Upper lobe of left lung (tissue), 4 donors: ENCODE results near the gene CYTH3.

Experiments used
- CTCF ChIP-seq, 6 experiments: fragments of 450-650 bp in 4 of 6; fragments of 200-600 bp in 2 of 6; sonication (generic) in 2 of 6; IDR thresholded peaks; one replicate each; pipeline ENCODE4 v1.5.1; 2016 to 2019; ENCODE audit warnings: antibody characterized with exemption in 6 of 6
- EP300 ChIP-seq, 4 donors: sonication (generic); formaldehyde crosslinking; IDR thresholded peaks; one replicate each; pipeline ENCODE4 v1.5.1; 2017; ENCODE audit warnings: antibody characterized with exemption in 4 of 4, control low read depth in 2 of 4
- POLR2A ChIP-seq, 4 donors: fragments of 450-650 bp; IDR thresholded peaks; one replicate each; pipeline ENCODE4 v1.5.1; 2016 to 2017; ENCODE audit warnings: antibody characterized with exemption in 4 of 4, mild to moderate bottlenecking in 2 of 4

GRCh38 chr7:6218329-6218728 lies 54.1 kb downstream of the CYTH3 start:
- TF ChIP-seq CTCF (IDR thresholded peaks at IDR 0.05), result no peak
- TF ChIP-seq EP300 (IDR thresholded peaks at IDR 0.05), result no peak
- TF ChIP-seq POLR2A (IDR thresholded peaks at IDR 0.05), result no peak
